Activated naive CD4-positive, alpha-beta T cell treated with anti-CD3 and anti-CD28 coated beads, Interleukin-2, amount 10 ng/mL, durations not matched to agents 7 days and 5 days (primary cell): Measurements from ENCODE around the gene ATXN7L3.
A peak's percentile ranks its signal among the peaks of the same experiment; 100 is the strongest.

ENCODE experiments used
- CTCF ChIA-PET: fragments of 350-600 bp; sonication (Branson Sonifier 250); formaldehyde crosslinking; loops from one replicate; lab custom pipeline; 2021; ENCODE audit warnings: antibody characterized with exemption; lab: Charles Lee
- DNase-seq: peaks from one replicate; pipeline ENCODE4 v3.0.0-alpha.2; 2020
- H3K27ac Mint-ChIP-seq: one replicate; pipeline ENCODE4 v1.8.0; 2021; ENCODE audit warnings: mild to moderate bottlenecking, moderate library complexity, mixed read lengths
- H3K27me3 Mint-ChIP-seq: one replicate; pipeline ENCODE4 v1.8.0; 2021; ENCODE audit warnings: mild to moderate bottlenecking, mixed read lengths
- H3K36me3 Mint-ChIP-seq: one replicate; pipeline ENCODE4 v1.8.0; 2021; ENCODE audit warnings: mixed read lengths
- H3K4me1 Mint-ChIP-seq: one replicate; pipeline ENCODE4 v1.8.0; 2021; ENCODE audit warnings: mixed read lengths
- H3K4me3 Mint-ChIP-seq: one replicate; pipeline ENCODE4 v1.8.0; 2021; ENCODE audit warnings: mild to moderate bottlenecking, moderate library complexity, mixed read lengths
- H3K9me3 Mint-ChIP-seq: one replicate; pipeline ENCODE4 v1.8.0; 2021; ENCODE audit warnings: mixed read lengths

Gene ATXN7L3

DNA sequence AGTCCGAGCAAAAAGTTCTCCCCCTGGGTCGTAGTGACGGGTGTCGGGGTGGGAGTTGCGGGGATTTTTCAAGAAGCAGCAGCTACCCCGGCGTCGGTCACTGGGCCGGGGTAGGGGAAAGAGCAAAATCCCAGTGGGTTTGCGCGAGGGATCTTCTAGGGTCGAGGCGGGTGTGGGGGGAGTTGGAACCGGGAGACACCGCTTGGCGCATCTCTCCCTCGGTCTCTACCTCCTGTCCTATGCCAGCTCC is 22.1 kb upstream of the ATXN7L3 start:
- CTCF ChIA-PET: interaction anchor here (0.6 to 3.1 kb wide), 7 partner anchors 9 to 1808 kb away, joined by 3 to 18 read pairs (median 4); partner anchors contain the start of gene GRN
- H3K4me3 Mint-ChIP-seq: peak overlapping the region; percentile 90
- no peaks in the 10 kb centered on the region for H3K9me3 Mint-ChIP-seq
- no peak for DNase-seq
- peak overlapping the region; percentile 94 for H3K27ac Mint-ChIP-seq
- peaks cover 7% of the 10 kb centered on the region for H3K27me3 Mint-ChIP-seq
- peaks cover 18% of the 10 kb centered on the region for H3K36me3 Mint-ChIP-seq
- H3K4me1 Mint-ChIP-seq: peaks cover 16% of the 10 kb centered on the region

- peak; percentile 81 for DNase-seq
- H3K4me1 Mint-ChIP-seq: peaks cover 21% of the 10 kb centered on the region
- CTCF ChIA-PET: interaction anchor here (0.7 to 3.1 kb wide), 7 partner anchors 9 to 129 kb away, joined by 3 to 18 read pairs (median 4); partner anchors contain the start of gene GRN
- H3K36me3 Mint-ChIP-seq: peaks cover 24% of the 10 kb centered on the region
- peaks cover 7% of the 10 kb centered on the region for H3K27me3 Mint-ChIP-seq
- H3K4me3 Mint-ChIP-seq: peak overlapping the region; percentile 90
- peak overlapping the region; percentile 94 for H3K27ac Mint-ChIP-seq
- no peaks in the 10 kb centered on the region for H3K9me3 Mint-ChIP-seq
Measured at GRCh38 chr17:44221084-44221861, 21.6 kb upstream of the ATXN7L3 start.

DNA sequence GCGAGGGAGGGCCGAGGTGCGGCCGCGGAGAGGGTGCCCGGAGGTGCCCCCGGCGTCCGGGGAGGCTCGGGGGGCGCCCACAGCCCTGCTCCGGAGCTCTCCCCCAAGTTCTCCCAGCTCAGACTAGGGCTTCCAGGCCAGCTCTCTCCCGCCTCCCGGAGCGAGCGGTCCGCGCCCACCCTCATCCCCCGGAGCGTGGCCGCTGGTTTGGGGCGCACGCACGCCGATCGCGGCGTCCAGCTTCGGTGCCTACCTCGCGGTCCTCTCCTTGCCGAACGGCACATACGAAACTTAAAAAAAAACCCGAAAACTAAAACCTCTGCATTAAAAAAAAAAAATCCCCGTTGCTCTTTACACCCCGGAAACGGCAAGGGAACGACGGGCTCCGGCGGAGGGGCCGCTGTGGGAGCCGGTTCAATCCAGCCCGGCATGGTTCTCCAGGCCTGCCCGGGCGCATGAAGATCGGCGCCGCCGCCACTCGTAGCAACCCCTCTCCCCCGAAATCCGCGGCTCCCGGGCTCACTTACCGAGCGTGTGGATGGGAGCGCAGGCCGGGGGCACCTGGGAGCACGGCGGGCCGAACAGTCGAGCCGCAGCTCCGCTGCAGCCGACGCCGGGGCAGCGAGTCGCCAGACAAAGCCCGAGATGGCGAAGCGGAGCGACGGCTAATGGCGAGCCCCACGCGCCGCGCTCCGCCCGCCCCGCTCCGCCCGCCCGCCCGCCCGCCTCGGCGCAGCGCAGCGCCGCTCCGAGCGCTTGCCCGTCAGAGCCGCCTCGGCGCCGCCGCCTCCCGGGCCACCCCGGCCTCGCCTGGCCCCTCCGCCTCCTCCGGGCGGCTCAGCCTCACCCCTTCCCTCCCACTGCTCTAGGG is 20.8 kb upstream of the ATXN7L3 start:
- H3K27ac Mint-ChIP-seq: peak overlapping the region; percentile 97
- no peaks in the 10 kb centered on the region for H3K9me3 Mint-ChIP-seq
- H3K4me1 Mint-ChIP-seq: peaks cover 29% of the 10 kb centered on the region
- peaks cover 32% of the 10 kb centered on the region for H3K36me3 Mint-ChIP-seq
- peaks cover 7% of the 10 kb centered on the region for H3K27me3 Mint-ChIP-seq
- H3K4me3 Mint-ChIP-seq: peak overlapping the region; percentile 90
- CTCF ChIA-PET: interaction anchor here (1.1 to 3.1 kb wide), 4 partner anchors 10 to 125 kb away, joined by 3 to 18 read pairs (median 8); partner anchors contain the start of gene GRN
- DNase-seq: peak; percentile 70

DNA sequence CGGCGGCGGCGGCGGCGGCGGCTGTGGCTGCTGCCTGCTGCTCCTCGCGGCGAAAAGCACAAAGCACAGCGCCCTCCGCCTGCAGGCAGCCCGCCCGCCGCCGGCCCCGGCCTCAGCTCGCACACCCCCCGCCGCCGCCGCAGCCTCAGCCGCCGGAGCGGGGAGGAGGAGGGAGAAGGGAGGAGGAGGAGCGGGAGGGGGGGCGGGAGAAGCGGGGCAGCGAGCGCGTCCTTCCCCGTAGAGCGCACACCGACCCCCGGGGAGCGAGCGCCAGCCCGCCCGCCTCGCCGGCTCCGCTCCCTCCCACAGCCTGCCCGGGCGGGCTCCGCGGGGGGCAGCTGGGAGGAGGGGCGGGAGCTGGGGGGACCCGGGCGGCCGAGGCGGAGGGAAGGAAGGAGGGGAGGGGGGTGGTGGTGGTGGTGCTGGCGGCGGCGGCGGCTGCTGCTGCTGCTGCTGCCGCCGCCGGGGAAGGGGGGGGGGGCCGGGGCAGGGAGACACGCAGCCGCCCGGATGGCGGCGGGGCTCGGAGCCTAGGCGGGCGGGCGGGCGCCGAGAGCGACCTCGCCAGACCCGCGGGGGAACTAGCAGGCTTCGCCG is 20.0 kb upstream of the ATXN7L3 start, which contains the start of gene UBTF:
Gene UBTF, minus strand, starts transcription at position 60 of the 597 bp plus-strand sequence. CDS start 1,446 bp downstream, outside the sequence.
- Mint-ChIP-seq H3K36me3 (peaks cover 39% of the 10 kb centered on the region), H3K27ac (peak within 1 kb of the TSS; percentile 97), H3K4me3 (peak within 1 kb of the TSS; percentile 90), H3K27me3 (peaks cover 7% of the 10 kb centered on the region), H3K4me1 (peaks cover 37% of the 10 kb centered on the region), H3K9me3 (no peaks in the 10 kb centered on the region)
- DNase-seq: peak; percentile 79
- CTCF ChIA-PET: interaction anchor here (1.5 to 3.1 kb wide), 2 partner anchors 10 to 13 kb away, joined by 3 to 18 read pairs; no protein-coding TSS in a partner anchor

DNA sequence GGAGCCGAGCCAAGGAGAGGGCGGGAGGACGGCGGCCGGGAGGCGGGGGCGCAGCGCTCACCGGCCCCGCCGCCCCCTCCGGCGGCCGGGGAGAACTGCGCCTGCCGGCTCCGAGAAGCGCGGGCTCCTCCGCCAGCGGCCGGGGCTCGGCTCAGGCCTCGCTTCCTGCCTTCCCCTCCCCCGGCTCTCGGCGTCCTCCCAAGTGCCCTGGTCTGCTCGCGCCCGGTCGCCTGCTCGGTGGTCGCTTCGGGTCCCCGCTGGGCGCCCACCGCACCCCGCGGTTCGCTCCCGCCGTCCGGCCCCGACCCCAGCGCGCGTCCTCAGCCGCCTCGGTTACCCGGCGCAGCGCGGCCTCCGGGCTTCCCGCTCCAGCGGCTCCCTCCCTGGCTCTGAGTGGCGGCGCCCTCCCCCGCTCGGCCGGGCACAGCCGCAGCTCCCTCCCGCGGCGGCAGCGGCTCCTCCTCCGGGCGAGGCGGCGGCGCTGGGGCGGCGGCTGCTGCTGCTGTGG is 19.5 kb upstream of the ATXN7L3 start:
- Mint-ChIP-seq H3K27me3 (peaks cover 7% of the 10 kb centered on the region), H3K27ac (peak overlapping the region; percentile 78), H3K36me3 (peaks cover 45% of the 10 kb centered on the region), H3K4me3 (peak overlapping the region; percentile 41), H3K4me1 (peaks cover 42% of the 10 kb centered on the region), H3K9me3 (no peaks in the 10 kb centered on the region)
- peak; percentile 76 for DNase-seq
- CTCF ChIA-PET: interaction anchor here (1.8 to 3.1 kb wide), 2 partner anchors 9 kb away, joined by 8 to 18 read pairs; no protein-coding TSS in a partner anchor

GRCh38 chr17:44218344-44219107 is 18.8 kb upstream of the ATXN7L3 start:
- Mint-ChIP-seq H3K4me1 (peaks cover 48% of the 10 kb centered on the region), H3K4me3 (peak overlapping the region; percentile 88), H3K9me3 (no peaks in the 10 kb centered on the region), H3K36me3 (peaks cover 51% of the 10 kb centered on the region), H3K27me3 (peaks cover 7% of the 10 kb centered on the region), H3K27ac (peak overlapping the region; percentile 88)
- DNase-seq: peak; percentile 88
- CTCF ChIA-PET: interaction anchor here (1.0 to 3.1 kb wide), 5 partner anchors 9 to 134 kb away, joined by 3 to 23 read pairs (median 8); no protein-coding TSS in a partner anchor

DNA sequence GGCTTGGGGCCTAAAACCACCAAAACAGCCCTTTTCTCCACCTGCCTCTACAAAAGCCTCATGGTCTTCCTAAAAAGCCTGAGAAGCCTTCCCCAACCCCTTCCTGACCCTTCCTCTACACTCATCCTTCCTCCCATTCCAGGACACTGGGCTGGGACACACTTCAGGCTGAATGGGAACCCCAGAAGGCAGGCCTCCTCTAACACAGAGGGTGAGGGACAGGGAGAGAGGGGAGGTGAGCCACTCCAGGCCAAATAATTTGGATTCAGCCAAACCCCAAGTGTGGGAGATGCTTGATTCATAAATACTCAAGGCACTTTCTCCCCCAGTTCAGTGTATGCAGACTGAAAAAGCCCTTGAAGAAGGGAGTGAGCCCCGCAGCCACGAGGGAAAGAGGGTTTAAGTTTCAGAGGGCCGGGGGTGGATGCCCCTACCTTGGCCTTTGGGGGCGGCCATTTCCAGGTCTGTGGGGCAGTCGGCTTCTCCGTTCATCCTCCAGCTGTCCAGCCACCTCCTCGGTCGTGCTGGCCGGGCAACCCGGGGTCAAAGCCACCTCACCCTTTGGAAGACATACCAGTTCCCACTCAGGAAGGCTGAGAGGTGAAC is 18.2 kb upstream of the ATXN7L3 start:
- Mint-ChIP-seq H3K4me1 (peaks cover 54% of the 10 kb centered on the region), H3K4me3 (peak overlapping the region; percentile 88), H3K9me3 (no peaks in the 10 kb centered on the region), H3K27ac (peak overlapping the region; percentile 88), H3K27me3 (peaks cover 7% of the 10 kb centered on the region), H3K36me3 (peaks cover 56% of the 10 kb centered on the region)
- CTCF ChIA-PET: interaction anchor here (1.0 to 3.1 kb wide), 9 partner anchors 8 to 134 kb away, joined by 3 to 23 read pairs (median 6); partner anchors contain the start of gene GRN
- DNase-seq: no peak

DNA sequence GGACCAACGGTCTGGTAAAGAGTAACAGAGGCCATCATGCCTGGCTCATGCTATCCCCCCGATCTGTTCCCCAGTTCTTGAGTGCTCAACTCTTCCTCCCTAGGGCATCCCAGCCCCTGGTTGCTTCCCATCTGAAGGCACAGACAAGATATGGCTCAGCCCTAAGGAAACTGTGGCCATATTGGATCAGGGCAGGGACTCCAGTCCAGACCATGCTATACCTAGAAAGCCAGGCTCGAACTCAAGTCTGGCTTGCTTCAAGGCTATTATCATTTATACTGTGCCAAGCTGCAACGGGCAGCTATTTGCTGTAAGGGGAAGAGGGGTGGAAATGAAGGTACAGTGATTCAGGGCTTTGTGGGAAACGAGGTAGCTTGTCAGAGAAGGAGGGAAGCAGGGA is 17.0 kb upstream of the ATXN7L3 start:
- Mint-ChIP-seq H3K27me3 (peaks cover 6% of the 10 kb centered on the region), H3K27ac (peak overlapping the region; percentile 88), H3K9me3 (no peaks in the 10 kb centered on the region), H3K4me1 (peaks cover 48% of the 10 kb centered on the region), H3K4me3 (peak overlapping the region; percentile 88), H3K36me3 (peaks cover 56% of the 10 kb centered on the region)
- CTCF ChIA-PET: interaction anchor here (1.1 to 3.1 kb wide), 8 partner anchors 10 to 135 kb away, joined by 3 to 23 read pairs (median 7); partner anchors contain the start of genes ATXN7L3 and GRN
- peak; percentile 33 for DNase-seq

DNA sequence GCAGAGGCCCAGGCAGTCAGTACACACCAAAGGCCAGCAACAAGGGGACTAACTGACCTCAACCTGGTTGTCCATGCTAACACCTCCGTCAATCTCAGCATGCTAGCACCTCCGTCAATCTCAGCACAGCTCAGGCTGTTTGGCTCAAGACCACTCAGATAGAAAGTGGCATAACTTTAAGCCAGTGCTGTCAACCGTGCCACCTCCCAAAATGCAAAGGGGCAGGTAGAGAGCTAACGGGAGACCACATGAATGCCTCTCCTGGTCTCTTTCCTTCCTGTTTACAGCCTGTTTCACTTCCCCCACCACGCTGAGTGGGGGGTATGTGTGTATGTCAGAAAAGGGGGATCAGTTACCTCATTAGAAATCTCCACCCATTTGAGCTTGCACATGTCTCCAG is 16.5 kb upstream of the ATXN7L3 start:
- Mint-ChIP-seq H3K9me3 (no peaks in the 10 kb centered on the region), H3K27me3 (peaks cover under 1% of the 10 kb centered on the region), H3K27ac (peak overlapping the region; percentile 88), H3K4me3 (peak overlapping the region; percentile 88), H3K36me3 (peaks cover 61% of the 10 kb centered on the region), H3K4me1 (peaks cover 52% of the 10 kb centered on the region)
- CTCF ChIA-PET: interaction anchor here (1.2 to 3.1 kb wide), 6 partner anchors 10 to 129 kb away, joined by 4 to 23 read pairs (median 8); partner anchors contain the start of genes ATXN7L3 and GRN
- peak; percentile 74 for DNase-seq

DNA sequence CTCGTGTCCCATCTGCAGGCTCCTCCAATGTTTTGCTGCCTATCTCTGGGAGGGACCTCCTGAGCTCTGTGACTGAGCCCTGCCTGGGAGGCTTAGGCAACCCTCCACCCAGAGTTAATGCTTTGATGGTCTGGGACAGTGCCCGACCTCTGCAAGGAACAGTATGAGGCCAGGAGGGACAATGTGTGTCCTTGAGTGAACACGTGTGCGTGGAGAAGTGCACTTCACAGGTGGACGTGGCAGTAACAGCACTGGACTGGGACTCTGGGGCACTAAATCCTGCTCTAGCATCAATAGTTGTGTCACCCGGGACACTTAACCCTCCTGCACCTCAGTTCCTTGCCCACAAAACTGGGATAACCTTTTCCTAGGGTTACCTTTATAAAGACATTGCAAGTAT is 15.2 kb upstream of the ATXN7L3 start:
- CTCF ChIA-PET: no interaction called here
- Mint-ChIP-seq H3K36me3 (peaks cover 61% of the 10 kb centered on the region), H3K27ac (peak overlapping the region; percentile 88), H3K4me1 (peaks cover 60% of the 10 kb centered on the region), H3K27me3 (no peaks in the 10 kb centered on the region), H3K4me3 (peak overlapping the region; percentile 88), H3K9me3 (no peaks in the 10 kb centered on the region)
- DNase-seq: no peak

- H3K4me3 Mint-ChIP-seq: no peak overlapping the region
- H3K9me3 Mint-ChIP-seq: no peaks in the 10 kb centered on the region
- no peaks in the 10 kb centered on the region for H3K27me3 Mint-ChIP-seq
- H3K4me1 Mint-ChIP-seq: peaks cover 64% of the 10 kb centered on the region
- peaks cover 67% of the 10 kb centered on the region for H3K36me3 Mint-ChIP-seq
- DNase-seq: no peak
- peak overlapping the region; percentile 88 for H3K27ac Mint-ChIP-seq
- CTCF ChIA-PET: interaction anchor here (0.9 to 1.0 kb wide), 2 partner anchors 10 to 131 kb away, joined by 3 read pairs; partner anchors contain the start of gene GRN
Measured at GRCh38 chr17:44214230-44214494, 14.5 kb upstream of the ATXN7L3 start.

- no peak for DNase-seq
- Mint-ChIP-seq H3K36me3 (peaks cover 71% of the 10 kb centered on the region), H3K27me3 (no peaks in the 10 kb centered on the region), H3K27ac (peak overlapping the region; percentile 88), H3K4me3 (no peak overlapping the region), H3K9me3 (no peaks in the 10 kb centered on the region), H3K4me1 (peaks cover 66% of the 10 kb centered on the region)
- CTCF ChIA-PET: interaction anchor here (0.9 to 4.8 kb wide), 4 partner anchors 9 to 132 kb away, joined by 3 to 47 read pairs (median 3); partner anchors contain the start of gene GRN
Measured at GRCh38 chr17:44213403-44214229, 13.9 kb upstream of the ATXN7L3 start.
